LNCaP clone FGC (cell line): Measurements from ENCODE around the gene MYH6.

Source experiments
- DNase-seq: peaks from one replicate; pipeline ENCODE4 v3.0.0-alpha.2; 2011; ENCODE audit warnings: low read depth
- H3K4me3 ChIP-seq: 2 replicates; pipeline ENCODE4 v1.5.1; 2011; ENCODE audit warnings: mild to moderate bottlenecking, low read depth, low read length, control low read depth
- TF ChIP-seq, protein P1 (sequence below): IDR thresholded peaks from 2 replicates; pipeline ENCODE4 v1.5.1; 2012; ENCODE audit warnings: mild to moderate bottlenecking; ENCODE audit not compliant: control insufficient read depth, insufficient read depth; ENCODE audit errors: extremely low read depth

MYH6 gene

DNA sequence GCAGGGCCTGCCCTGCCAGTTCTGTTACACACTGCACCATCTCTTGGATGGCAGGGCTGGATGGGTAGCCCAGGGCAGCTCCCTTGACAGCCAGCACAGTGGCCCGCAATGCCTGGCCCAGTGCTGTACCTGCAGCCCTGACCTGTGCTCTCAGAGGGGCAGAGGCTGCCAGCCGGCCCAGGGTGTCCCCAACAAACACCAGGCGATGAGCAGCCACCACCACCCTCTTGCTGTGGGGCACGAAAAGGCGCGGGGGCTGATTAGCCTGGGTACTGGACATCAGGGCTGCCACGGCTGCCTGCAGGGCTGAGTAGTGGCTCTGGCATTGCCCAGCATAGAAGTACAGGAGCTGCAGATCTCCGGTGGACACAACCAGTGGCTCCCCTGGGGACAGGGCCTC, 50.8 kb downstream of the MYH6 start:
- TF ChIP-seq, protein P1, sequence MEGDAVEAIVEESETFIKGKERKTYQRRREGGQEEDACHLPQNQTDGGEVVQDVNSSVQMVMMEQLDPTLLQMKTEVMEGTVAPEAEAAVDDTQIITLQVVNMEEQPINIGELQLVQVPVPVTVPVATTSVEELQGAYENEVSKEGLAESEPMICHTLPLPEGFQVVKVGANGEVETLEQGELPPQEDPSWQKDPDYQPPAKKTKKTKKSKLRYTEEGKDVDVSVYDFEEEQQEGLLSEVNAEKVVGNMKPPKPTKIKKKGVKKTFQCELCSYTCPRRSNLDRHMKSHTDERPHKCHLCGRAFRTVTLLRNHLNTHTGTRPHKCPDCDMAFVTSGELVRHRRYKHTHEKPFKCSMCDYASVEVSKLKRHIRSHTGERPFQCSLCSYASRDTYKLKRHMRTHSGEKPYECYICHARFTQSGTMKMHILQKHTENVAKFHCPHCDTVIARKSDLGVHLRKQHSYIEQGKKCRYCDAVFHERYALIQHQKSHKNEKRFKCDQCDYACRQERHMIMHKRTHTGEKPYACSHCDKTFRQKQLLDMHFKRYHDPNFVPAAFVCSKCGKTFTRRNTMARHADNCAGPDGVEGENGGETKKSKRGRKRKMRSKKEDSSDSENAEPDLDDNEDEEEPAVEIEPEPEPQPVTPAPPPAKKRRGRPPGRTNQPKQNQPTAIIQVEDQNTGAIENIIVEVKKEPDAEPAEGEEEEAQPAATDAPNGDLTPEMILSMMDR = no peak
- no peak overlapping the region for H3K4me3 ChIP-seq
- DNase-seq = no peak

DNA sequence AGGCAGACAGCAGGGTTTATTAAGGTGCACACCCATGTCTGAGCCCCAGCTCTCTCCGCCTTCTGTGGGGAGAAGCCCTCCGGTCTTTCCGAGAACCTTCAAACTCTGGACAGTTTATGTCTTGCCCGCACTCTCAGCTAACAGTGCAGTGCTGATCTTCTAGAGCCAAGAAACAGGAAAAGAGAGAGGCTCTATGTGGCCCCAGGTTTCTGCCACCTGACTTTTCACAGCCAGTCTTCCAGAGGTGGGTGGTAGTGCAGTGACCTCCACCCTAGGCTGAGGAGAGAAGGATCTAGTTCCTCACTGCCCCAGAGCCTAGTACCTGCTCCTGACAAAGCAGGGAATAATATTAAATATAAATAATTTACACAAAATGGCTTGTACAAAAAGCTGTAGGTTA, 51.4 kb downstream of the MYH6 start:
- DNase-seq = no peak

DNA sequence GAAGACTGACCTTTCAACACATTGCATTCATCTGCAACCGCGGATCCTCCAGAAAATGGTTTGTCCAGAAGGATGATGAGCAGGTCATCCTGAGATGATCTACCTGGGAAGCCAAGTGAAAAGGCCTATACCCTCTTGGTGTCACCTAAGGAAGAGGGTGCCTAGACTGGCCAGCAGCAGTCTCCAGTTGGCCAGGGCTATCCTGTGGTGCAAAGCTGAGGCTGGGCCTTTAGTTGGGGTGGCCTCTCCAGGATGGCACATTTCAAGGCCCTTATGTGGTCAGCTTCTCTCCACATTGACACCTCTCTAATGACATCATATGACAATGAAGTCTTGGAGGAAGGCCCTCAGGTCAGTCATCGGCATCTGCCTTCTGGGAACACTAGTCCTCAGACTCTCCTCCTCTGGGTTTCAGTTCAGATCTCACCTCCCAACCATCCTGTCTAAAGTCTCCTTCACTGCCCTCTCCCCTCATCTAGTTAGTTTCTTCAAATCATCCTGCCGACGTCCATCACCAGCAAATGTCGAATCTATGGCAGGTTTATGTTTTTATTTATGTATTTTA, 52.1 kb downstream of the MYH6 start:
- H3K4me3 ChIP-seq = no peak overlapping the region
- no peak for DNase-seq
- TF ChIP-seq, protein P1 = no peak

More for the DNA sequence above, 51.4 kb downstream of the MYH6 start:
- no peak overlapping the region for H3K4me3 ChIP-seq
- TF ChIP-seq, protein P1 = no peak

DNA sequence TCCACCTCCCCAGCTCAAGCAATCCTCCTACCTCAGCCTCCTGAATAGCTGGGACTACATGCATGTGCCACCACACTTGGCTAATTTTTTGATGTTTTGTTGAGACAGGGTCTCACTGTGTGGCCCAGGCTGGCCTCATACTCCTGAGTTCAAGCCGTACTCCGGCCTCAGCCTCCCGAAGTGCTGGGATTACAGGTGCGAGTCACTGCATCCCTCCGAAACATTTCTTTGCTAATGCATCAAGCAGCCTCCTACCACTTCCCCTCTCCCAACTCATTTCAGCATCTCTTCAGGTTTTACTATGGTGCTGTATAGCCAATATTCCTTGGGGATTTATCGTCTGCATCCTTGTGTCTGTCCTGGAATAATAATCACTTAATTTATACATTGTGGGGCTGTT, 53.1 kb downstream of the MYH6 start:
- DNase-seq = no peak
- TF ChIP-seq, protein P1 = no peak

DNA sequence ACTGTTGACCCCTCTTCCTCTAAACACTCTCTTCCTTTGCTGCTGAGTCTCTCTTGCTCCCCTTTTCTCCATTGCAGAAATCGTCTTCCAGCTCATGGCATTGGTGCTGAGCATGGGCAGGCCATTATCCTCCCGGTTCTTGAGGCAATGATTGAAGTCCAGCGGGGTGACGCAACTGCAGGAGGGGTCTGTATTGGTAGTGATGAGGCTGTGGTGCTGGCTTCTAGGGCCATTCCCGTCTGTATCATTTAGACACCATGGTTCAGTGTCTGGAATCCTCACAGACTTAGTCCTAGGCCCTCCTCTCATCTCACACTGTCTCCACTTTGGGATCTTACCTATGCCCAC, 54.7 kb downstream of the MYH6 start:
- DNase-seq = no peak
- TF ChIP-seq, protein P1 = no peak
- peak overlapping the region; percentile 71 for H3K4me3 ChIP-seq

More for the DNA sequence above, 53.1 kb downstream of the MYH6 start:
- no peak overlapping the region for H3K4me3 ChIP-seq

DNA sequence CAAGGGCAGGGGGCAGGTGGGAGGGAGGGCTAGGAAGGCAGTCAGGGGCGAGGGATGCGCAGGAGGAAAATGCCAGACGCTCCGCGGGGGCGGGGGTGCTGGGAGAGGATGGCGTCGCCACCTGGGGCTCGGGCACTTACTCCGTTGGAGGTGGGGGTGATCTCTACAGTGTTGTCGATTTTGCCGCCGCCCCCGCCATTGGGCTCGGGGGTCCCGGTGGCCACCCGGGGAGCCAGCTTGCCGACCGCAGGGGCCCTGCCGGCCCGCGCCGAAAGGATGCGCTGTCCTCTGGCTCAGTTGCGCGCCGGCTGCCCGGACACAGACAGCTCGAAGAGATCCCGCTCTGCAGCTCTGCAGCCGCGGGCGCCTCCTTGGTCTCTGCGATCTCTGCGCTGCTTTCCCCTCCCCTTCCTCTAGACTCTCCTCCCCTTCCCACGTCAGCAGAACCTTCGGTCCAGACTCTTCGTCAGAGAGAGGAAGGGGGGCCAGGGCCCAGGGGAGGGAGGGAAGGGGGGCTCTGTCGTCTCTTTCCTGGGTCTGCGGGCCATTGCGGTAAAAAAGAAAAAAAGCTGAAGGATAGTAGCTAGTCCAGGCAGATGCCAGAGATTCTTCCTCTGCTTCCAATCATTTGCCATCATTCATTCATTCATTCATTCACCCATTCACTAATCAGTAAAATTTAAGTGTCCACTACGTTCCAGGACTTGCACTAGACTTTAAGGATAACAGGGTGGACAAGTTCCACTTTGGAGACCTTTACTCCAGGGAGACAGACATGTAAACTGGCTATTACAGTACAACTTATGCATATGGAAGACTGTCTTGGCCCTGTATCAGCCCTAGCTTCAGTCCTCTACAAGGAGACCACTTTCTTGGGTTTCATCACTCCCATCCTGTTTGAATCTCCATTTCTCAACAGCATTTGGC, 55.3 kb downstream of the MYH6 start, which contains the start of gene SLC22A17:
Gene SLC22A17 (minus strand): TSS at position 382 of the 927 bp plus-strand sequence.
- peak; percentile 55 for DNase-seq
- TF ChIP-seq, protein P1 = no peak; the same call in 1 of the 2 replicates
- peak within 1 kb of the TSS; percentile 71 for H3K4me3 ChIP-seq
